HG03135 (cell line): ENCODE measurements around the gene CACNA1B.
"Not testable (repeated sequence)": the region's sequence is repeated elsewhere in the genome, so short reads cannot be mapped to it uniquely, and the experiment has no call there.

Source experiments
- ATAC-seq: cut with Tn5 transposase; IDR thresholded peaks from one replicate; pipeline ENCODE4 v1.9.1; 2021; ENCODE audit warnings: mild to moderate bottlenecking, moderate library complexity; ENCODE audit not compliant: unreplicated experiment

The CACNA1B gene

GRCh38 chr9:137885121-137885520 lies 7.5 kb downstream of the CACNA1B start:
- not testable (repeated sequence) for ATAC-seq

- ATAC-seq: not testable (repeated sequence)
These were observed 11.0 kb downstream of the CACNA1B start for GRCh38 chr9:137888621-137889020.

GRCh38 chr9:137889966-137890365 lies 12.4 kb downstream of the CACNA1B start:
- not testable (repeated sequence) for ATAC-seq

- not testable (repeated sequence) for ATAC-seq
These were observed 13.4 kb downstream of the CACNA1B start for GRCh38 chr9:137890768-137891587.

GRCh38 chr9:137891588-137892423 lies 14.2 kb downstream of the CACNA1B start:
- ATAC-seq: no peak

- no peak for ATAC-seq
These were observed 15.0 kb downstream of the CACNA1B start for GRCh38 chr9:137892424-137893191.

- ATAC-seq: no peak
These were observed 16.1 kb downstream of the CACNA1B start for GRCh38 chr9:137893670-137894069.

GRCh38 chr9:137899551-137900360 lies 22.2 kb downstream of the CACNA1B start:
- no peak for ATAC-seq

- ATAC-seq: no peak
These were observed 23.2 kb downstream of the CACNA1B start for GRCh38 chr9:137900584-137901310.

GRCh38 chr9:137902646-137903045 lies 25.1 kb downstream of the CACNA1B start:
- no peak for ATAC-seq

- no peak for ATAC-seq
These were observed 28.2 kb downstream of the CACNA1B start for GRCh38 chr9:137905740-137906139.

GRCh38 chr9:137907776-137908175 lies 30.2 kb downstream of the CACNA1B start:
- no peak for ATAC-seq

GRCh38 chr9:137912671-137913070 lies 35.1 kb downstream of the CACNA1B start:
- no peak for ATAC-seq

- no peak for ATAC-seq
These were observed 35.5 kb downstream of the CACNA1B start for GRCh38 chr9:137913132-137913531.

- no peak for ATAC-seq
These were observed 36.5 kb downstream of the CACNA1B start for GRCh38 chr9:137913771-137914767.

GRCh38 chr9:137916540-137916939 lies 39.0 kb downstream of the CACNA1B start:
- no peak for ATAC-seq

- no peak for ATAC-seq
These were observed 39.5 kb downstream of the CACNA1B start for GRCh38 chr9:137917116-137917515.

- no peak for ATAC-seq
These were observed 40.2 kb downstream of the CACNA1B start for GRCh38 chr9:137917795-137918194.
